Mesendoderm (in vitro differentiated cells): Measurements from ENCODE around the gene G3BP1.

Source experiments
- DNase-seq: peaks from one replicate; pipeline ENCODE4 v3.0.0; 2013
- H2AK5ac ChIP-seq: 2 replicates; pipeline ENCODE4 v1.6.1; 2013; ENCODE audit warnings: low read length, inconsistent platforms
- H2BK120ac ChIP-seq: 2 replicates; pipeline ENCODE4 v1.6.1; 2013; ENCODE audit warnings: low read depth, mild to moderate bottlenecking, low read length, moderate library complexity, mixed read lengths
- H2BK15ac ChIP-seq: replicated peaks from 2 replicates; pipeline ENCODE4 v1.6.1; 2013; ENCODE audit warnings: low read depth, mild to moderate bottlenecking, moderate library complexity
- H2BK5ac ChIP-seq: 2 replicates; pipeline ENCODE4 v1.6.1; 2013; ENCODE audit warnings: low read length, inconsistent platforms
- H3K18ac ChIP-seq: 2 replicates; pipeline ENCODE4 v1.6.1; 2013; ENCODE audit warnings: mild to moderate bottlenecking, low read length, mixed read lengths
- H3K23ac ChIP-seq: one replicate; pipeline ENCODE4 v1.6.1; 2013; ENCODE audit warnings: low read length
- H3K27ac ChIP-seq: 2 replicates; pipeline ENCODE4 v1.5.1; 2013; ENCODE audit warnings: low read depth, mild to moderate bottlenecking, inconsistent platforms, low read length, moderate library complexity
- H3K27me3 ChIP-seq: 2 replicates; pipeline ENCODE4 v1.6.1; 2013; ENCODE audit warnings: low read length, control low read depth, mild to moderate bottlenecking, inconsistent platforms; ENCODE audit not compliant: insufficient read depth, poor library complexity
- H3K36me3 ChIP-seq: 2 replicates; pipeline ENCODE4 v1.6.1; 2013; ENCODE audit warnings: low read length, inconsistent platforms; ENCODE audit not compliant: control insufficient read depth, insufficient read depth
- H3K4ac ChIP-seq: one replicate; pipeline ENCODE4 v1.6.1; 2013; ENCODE audit warnings: low read depth, mild to moderate bottlenecking, low read length, moderate library complexity
- H3K4me1 ChIP-seq: 2 replicates; pipeline ENCODE4 v1.6.1; 2013; ENCODE audit warnings: low read depth, low read length, inconsistent platforms; ENCODE audit not compliant: control insufficient read depth
- H3K4me2 ChIP-seq: 2 replicates; pipeline ENCODE4 v1.6.1; 2013; ENCODE audit warnings: low read length
- H3K4me3 ChIP-seq: 2 replicates; pipeline ENCODE4 v1.5.1; 2013; ENCODE audit warnings: mild to moderate bottlenecking, low read length
- H3K56ac ChIP-seq: one replicate; pipeline ENCODE4 v1.6.1; 2013; ENCODE audit warnings: low read length
- H3K79me1 ChIP-seq: 2 replicates; pipeline ENCODE4 v1.6.1; 2013; ENCODE audit warnings: low read length, inconsistent platforms
- H3K79me2 ChIP-seq: 2 replicates; pipeline ENCODE4 v1.6.1; 2013; ENCODE audit warnings: mild to moderate bottlenecking, low read length; ENCODE audit not compliant: control insufficient read depth, insufficient read depth
- H3K9ac ChIP-seq: 2 replicates; pipeline ENCODE4 v1.6.1; 2013; ENCODE audit warnings: low read length, inconsistent platforms
- H4K5ac ChIP-seq: one replicate; pipeline ENCODE4 v1.6.1; 2013; ENCODE audit warnings: low read length
- H4K8ac ChIP-seq: one replicate; pipeline ENCODE4 v1.6.1; 2013; ENCODE audit warnings: low read depth, mild to moderate bottlenecking, control low read depth, low read length, moderate library complexity
- WGBS: extraction: QIAGEN DNeasy Blood & Tissue Kit; methylation state at CpG from one replicate; pipeline ENCODE4 v1.1.7; 2013; ENCODE audit warnings: low lambda C conversion rate, missing lambda C conversion rate; ENCODE audit not compliant: insufficient coverage; ENCODE audit errors: extremely low coverage; 5-methylcytosine and 5-hydroxymethylcytosine counted together

Gene G3BP1

DNA sequence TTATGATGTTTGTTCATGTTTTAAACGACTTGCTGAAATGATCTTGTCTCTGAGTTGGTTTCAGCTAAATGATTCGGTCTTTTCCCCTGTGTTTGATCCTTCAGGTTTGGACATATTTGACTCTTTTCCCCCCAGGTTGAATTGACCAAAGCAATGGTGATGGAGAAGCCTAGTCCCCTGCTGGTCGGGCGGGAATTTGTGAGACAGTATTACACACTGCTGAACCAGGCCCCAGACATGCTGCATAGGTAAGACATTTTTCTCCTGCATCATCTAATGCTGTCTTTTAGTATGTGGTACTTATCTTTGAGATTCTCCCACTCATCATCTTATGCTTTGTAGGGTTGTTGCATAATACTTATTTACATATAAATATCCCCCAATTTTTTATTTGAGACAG lies 14.7 kb downstream of the G3BP1 start:
- Histone ChIP-seq H3K4me1 (no peaks in the 10 kb centered on the region), H3K36me3 (peaks cover 4% of the 10 kb centered on the region), H2BK15ac (no peak overlapping the region), H3K9ac (no peak overlapping the region), H3K4me2 (no peak overlapping the region), H4K5ac (no peak overlapping the region), H2AK5ac (no peak overlapping the region), H3K27ac (no peak overlapping the region), H3K79me1 (peaks cover 4% of the 10 kb centered on the region), H3K79me2 (peaks cover 68% of the 10 kb centered on the region), H3K4ac (no peak overlapping the region), H3K56ac (no peak overlapping the region), H4K8ac (no peak overlapping the region), H3K4me3 (no peak overlapping the region), H3K18ac (no peak overlapping the region), H3K27me3 (no peaks in the 10 kb centered on the region), H2BK5ac (no peak overlapping the region), H3K23ac (no peak overlapping the region), H2BK120ac (no peak overlapping the region)
- WGBS = no CpG with 5 or more reads among the region's 4 CpGs
- no peak for DNase-seq

DNA sequence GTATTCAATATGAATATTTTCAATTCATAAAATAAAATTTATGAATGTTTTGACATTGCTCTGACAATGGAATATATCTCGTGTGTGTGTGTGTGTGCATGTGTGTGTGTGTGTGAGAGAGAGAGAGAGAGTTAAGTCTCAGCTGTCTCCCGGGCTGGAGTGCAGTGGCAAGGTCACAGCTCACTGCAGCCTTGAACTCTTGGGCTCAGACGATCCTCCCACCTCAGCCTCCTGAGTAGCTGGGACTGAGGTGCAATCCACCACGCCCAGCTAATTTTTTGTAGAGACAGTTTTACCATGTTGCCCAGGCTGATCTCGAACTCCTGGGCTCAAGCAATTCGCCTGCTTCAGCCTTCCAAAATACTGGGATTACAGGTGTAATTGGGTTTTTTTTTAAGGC lies 16.1 kb downstream of the G3BP1 start:
- H3K36me3 ChIP-seq = peaks cover 6% of the 10 kb centered on the region
- H3K23ac ChIP-seq = no peak overlapping the region
- no peak overlapping the region for H3K18ac ChIP-seq
- no peak overlapping the region for H3K9ac ChIP-seq
- no peak overlapping the region for H4K5ac ChIP-seq
- H3K27ac ChIP-seq = no peak overlapping the region
- H3K56ac ChIP-seq = no peak overlapping the region
- no peak overlapping the region for H2AK5ac ChIP-seq
- DNase-seq = no peak
- H3K4ac ChIP-seq = no peak overlapping the region
- no CpG with 5 or more reads among the region's 6 CpGs for WGBS
- no peak overlapping the region for H4K8ac ChIP-seq
- H2BK5ac ChIP-seq = no peak overlapping the region
- H2BK120ac ChIP-seq = no peak overlapping the region
- peaks cover 6% of the 10 kb centered on the region for H3K79me1 ChIP-seq
- no peak overlapping the region for H3K4me2 ChIP-seq
- H3K27me3 ChIP-seq = no peaks in the 10 kb centered on the region
- H3K4me3 ChIP-seq = no peak overlapping the region
- no peaks in the 10 kb centered on the region for H3K4me1 ChIP-seq
- peaks cover 70% of the 10 kb centered on the region for H3K79me2 ChIP-seq
- H2BK15ac ChIP-seq = no peak overlapping the region

DNA sequence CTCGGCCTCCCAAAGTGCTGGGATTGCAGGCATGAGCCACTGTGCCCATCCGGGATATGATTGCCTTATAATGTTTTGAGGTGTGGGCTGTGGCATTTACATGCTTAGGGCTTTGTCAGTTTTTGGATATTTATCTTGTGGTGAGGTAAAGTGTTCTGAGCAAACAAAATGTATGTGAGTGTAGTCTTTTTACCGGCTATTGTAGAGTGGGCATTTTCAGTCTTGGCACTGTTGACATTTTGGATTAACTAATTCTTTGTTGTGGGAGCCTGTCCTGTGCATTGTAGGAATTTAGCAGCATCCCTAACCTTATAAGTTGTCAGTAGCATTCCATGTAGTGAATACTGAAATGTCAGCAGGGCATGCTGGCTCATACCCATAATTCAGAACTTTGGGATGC lies 21.6 kb downstream of the G3BP1 start:
- Histone ChIP-seq H3K4me2 (no peak overlapping the region), H3K36me3 (peaks cover 18% of the 10 kb centered on the region), H3K27me3 (no peaks in the 10 kb centered on the region), H3K9ac (no peak overlapping the region), H2BK5ac (no peak overlapping the region), H4K5ac (no peak overlapping the region), H3K79me1 (peaks cover 20% of the 10 kb centered on the region), H3K56ac (no peak overlapping the region), H3K4ac (no peak overlapping the region), H2AK5ac (no peak overlapping the region), H3K27ac (no peak overlapping the region), H2BK15ac (no peak overlapping the region), H3K4me3 (no peak overlapping the region), H4K8ac (no peak overlapping the region), H3K18ac (no peak overlapping the region), H3K79me2 (peaks cover 55% of the 10 kb centered on the region), H3K23ac (no peak overlapping the region), H2BK120ac (no peak overlapping the region), H3K4me1 (no peaks in the 10 kb centered on the region)
- DNase-seq = no peak
- no CpG with 5 or more reads among the region's 3 CpGs for WGBS

DNA sequence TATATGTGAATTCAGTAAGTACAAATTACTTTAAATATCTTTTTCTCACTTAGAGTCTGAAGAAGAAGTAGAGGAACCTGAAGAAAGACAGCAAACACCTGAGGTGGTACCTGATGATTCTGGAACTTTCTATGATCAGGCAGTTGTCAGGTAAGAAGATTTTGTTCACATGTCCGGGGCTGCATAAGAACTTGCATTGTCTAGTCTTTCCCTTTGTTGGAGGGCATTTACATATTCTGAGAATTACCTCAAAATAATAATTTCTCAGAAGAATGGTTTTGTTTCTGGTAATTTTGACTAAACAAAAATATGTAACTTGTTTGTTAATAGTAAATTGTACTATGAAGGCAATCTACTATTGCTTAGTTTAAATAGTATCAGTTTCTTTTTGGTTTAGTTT lies 23.7 kb downstream of the G3BP1 start:
- H2BK120ac ChIP-seq = no peak overlapping the region
- no peaks in the 10 kb centered on the region for H3K4me1 ChIP-seq
- no CpG with 5 or more reads among the region's 1 CpG for WGBS
- H3K18ac ChIP-seq = no peak overlapping the region
- no peak overlapping the region for H3K4me2 ChIP-seq
- H4K5ac ChIP-seq = no peak overlapping the region
- H3K23ac ChIP-seq = no peak overlapping the region
- no peak overlapping the region for H2BK15ac ChIP-seq
- H3K79me1 ChIP-seq = peaks cover 20% of the 10 kb centered on the region
- no peaks in the 10 kb centered on the region for H3K27me3 ChIP-seq
- H3K36me3 ChIP-seq = peaks cover 21% of the 10 kb centered on the region
- no peak overlapping the region for H3K9ac ChIP-seq
- H3K27ac ChIP-seq = no peak overlapping the region
- no peak overlapping the region for H4K8ac ChIP-seq
- no peak overlapping the region for H3K4ac ChIP-seq
- H3K79me2 ChIP-seq = peaks cover 46% of the 10 kb centered on the region
- H2BK5ac ChIP-seq = no peak overlapping the region
- H3K4me3 ChIP-seq = no peak overlapping the region
- H2AK5ac ChIP-seq = no peak overlapping the region
- no peak overlapping the region for H3K56ac ChIP-seq
- no peak for DNase-seq

DNA sequence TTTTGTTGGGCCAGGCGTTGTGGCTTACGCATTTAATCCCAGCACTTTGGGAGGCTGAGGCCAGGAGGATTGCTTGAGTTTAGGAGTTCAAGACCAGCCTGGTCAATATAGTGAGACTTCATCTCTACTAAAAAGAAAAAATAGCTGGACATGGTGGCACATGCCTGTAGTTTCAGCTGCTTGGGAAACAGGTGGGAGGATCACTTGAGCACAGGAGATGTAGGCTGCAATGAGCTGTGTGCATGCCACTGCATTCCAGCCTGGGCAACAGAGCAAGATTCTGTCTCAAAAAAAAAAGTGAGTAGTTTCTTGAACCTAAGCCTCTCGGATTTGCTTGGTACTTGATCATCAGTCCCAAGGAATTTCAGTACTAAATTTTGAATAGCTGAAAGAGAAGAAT lies 26.9 kb downstream of the G3BP1 start:
- H3K56ac ChIP-seq = no peak overlapping the region
- H3K4me3 ChIP-seq = no peak overlapping the region
- no peaks in the 10 kb centered on the region for H3K27me3 ChIP-seq
- no peak for DNase-seq
- no peak overlapping the region for H2AK5ac ChIP-seq
- H3K18ac ChIP-seq = no peak overlapping the region
- no peak overlapping the region for H4K5ac ChIP-seq
- H3K79me2 ChIP-seq = peaks cover 31% of the 10 kb centered on the region
- no peak overlapping the region for H3K9ac ChIP-seq
- no peak overlapping the region for H3K4me2 ChIP-seq
- peaks cover 21% of the 10 kb centered on the region for H3K36me3 ChIP-seq
- no peak overlapping the region for H3K27ac ChIP-seq
- H4K8ac ChIP-seq = no peak overlapping the region
- no peak overlapping the region for H2BK15ac ChIP-seq
- H3K23ac ChIP-seq = no peak overlapping the region
- H3K79me1 ChIP-seq = peaks cover 18% of the 10 kb centered on the region
- no CpG with 5 or more reads among the region's 3 CpGs for WGBS
- no peaks in the 10 kb centered on the region for H3K4me1 ChIP-seq
- H2BK120ac ChIP-seq = no peak overlapping the region
- no peak overlapping the region for H2BK5ac ChIP-seq
- H3K4ac ChIP-seq = no peak overlapping the region

DNA sequence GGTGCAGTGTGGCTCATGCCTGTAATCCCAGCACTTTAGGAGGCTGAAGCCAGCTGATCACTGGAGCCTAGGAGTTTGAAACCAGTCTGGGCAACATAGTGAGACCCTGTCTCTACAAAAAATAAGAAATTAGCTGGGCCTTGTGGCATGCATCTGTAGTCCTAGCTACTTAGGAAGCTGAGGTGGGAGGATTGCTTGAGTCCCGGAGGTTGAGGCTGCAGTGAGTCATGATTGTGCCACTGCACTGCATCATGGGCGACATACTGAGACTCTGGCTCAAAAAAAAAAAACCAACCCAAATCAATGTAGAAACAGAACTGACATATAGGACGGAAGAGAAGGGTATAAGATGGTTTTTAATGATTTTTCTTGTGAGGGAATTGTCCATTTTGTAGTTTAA lies 27.7 kb downstream of the G3BP1 start:
- no peak for DNase-seq
- no peak overlapping the region for H3K9ac ChIP-seq
- H2BK5ac ChIP-seq = no peak overlapping the region
- H2BK120ac ChIP-seq = no peak overlapping the region
- H2BK15ac ChIP-seq = no peak overlapping the region
- no peak overlapping the region for H2AK5ac ChIP-seq
- H3K79me2 ChIP-seq = peaks cover 28% of the 10 kb centered on the region
- H3K4me2 ChIP-seq = no peak overlapping the region
- H3K4me3 ChIP-seq = no peak overlapping the region
- H3K27ac ChIP-seq = no peak overlapping the region
- H3K4me1 ChIP-seq = no peaks in the 10 kb centered on the region
- WGBS = 100% methylated on average over 1 of the region's 3 CpGs
- no peak overlapping the region for H3K23ac ChIP-seq
- peaks cover 16% of the 10 kb centered on the region for H3K79me1 ChIP-seq
- H4K8ac ChIP-seq = no peak overlapping the region
- H3K56ac ChIP-seq = no peak overlapping the region
- no peak overlapping the region for H4K5ac ChIP-seq
- H3K27me3 ChIP-seq = no peaks in the 10 kb centered on the region
- H3K4ac ChIP-seq = no peak overlapping the region
- H3K36me3 ChIP-seq = peaks cover 21% of the 10 kb centered on the region
- no peak overlapping the region for H3K18ac ChIP-seq
